Measurements from ENCODE around the gene AIP.

DNA sequence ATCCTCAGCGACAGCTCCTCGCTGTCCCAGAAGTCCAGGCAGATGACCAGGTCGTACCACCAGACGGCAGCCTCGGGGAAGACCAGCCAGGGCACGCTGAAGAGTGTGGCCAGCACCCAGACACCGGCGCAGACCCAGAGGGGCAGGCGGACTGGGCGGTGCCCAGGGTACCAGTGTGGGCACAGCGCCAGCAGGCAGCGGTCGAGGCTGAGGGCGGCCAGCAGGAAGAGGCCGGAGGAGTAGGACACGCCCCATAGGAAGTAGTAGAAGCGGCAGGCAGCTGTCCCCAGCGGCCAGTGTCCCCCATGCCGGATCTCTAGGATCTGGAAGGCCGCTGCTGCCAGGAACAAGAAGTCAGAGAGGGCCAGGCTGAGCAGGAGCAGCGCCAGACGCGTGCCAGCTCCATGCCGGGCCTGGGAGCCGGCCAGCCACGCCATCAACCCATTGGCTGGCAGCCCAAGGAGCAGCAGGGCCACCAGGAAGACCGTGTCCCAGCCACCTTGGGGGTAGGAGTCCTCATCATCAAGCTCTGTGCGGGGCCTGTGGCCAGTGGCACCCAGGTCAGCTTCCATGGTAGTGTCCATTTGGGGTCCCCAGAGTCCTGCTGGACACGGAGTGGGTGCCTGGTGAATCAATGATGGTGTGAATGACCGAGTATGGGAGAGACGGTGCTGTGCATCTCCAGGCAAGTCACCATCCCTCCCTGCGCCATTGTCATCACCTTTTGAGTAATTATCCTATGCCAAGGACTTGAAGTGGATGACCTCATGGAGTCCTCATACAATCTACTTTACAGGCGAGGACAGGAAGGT is 30.5 kb upstream of the AIP start, which contains the start of gene GPR152:
- TF ChIP-seq GTF2F1 (IDR thresholded peaks at IDR 0.05; ENCODE audit: low read depth, low read length) = no peak
- TF ChIP-seq, protein P1, sequence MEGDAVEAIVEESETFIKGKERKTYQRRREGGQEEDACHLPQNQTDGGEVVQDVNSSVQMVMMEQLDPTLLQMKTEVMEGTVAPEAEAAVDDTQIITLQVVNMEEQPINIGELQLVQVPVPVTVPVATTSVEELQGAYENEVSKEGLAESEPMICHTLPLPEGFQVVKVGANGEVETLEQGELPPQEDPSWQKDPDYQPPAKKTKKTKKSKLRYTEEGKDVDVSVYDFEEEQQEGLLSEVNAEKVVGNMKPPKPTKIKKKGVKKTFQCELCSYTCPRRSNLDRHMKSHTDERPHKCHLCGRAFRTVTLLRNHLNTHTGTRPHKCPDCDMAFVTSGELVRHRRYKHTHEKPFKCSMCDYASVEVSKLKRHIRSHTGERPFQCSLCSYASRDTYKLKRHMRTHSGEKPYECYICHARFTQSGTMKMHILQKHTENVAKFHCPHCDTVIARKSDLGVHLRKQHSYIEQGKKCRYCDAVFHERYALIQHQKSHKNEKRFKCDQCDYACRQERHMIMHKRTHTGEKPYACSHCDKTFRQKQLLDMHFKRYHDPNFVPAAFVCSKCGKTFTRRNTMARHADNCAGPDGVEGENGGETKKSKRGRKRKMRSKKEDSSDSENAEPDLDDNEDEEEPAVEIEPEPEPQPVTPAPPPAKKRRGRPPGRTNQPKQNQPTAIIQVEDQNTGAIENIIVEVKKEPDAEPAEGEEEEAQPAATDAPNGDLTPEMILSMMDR (IDR thresholded peaks at IDR 0.05 in 2 of 3, conservative IDR thresholded peaks at IDR 0.05 in 1 of 3; ENCODE audit: insufficient read depth in 2 of 3, low read depth in 1 of 3, low read length in 3 of 3) = no peak
- TF ChIP-seq ZNF134 (CRISPR knock-in tag; conservative IDR thresholded peaks at IDR 0.05) = no peak
- TF ChIP-seq EP300 (IDR thresholded peaks at IDR 0.05; ENCODE audit: low read length) = no peak
- no peak for TF ChIP-seq NR2C2 (CRISPR knock-in tag; IDR thresholded peaks at IDR 0.05)
- TF ChIP-seq NR2C2 (tag; IDR thresholded peaks at IDR 0.05) = no peak
- TF ChIP-seq STAG1 (CRISPR knock-in tag; IDR thresholded peaks at IDR 0.05; ENCODE audit: borderline replicate concordance) = no peak
- TF ChIP-seq TEAD1 (CRISPR knock-in tag; IDR thresholded peaks at IDR 0.05) = no peak
- no peak for TF ChIP-seq HDAC6 (IDR thresholded peaks at IDR 0.05; ENCODE audit: low read depth, low read length)
- TF ChIP-seq POLR2AphosphoS5 (IDR thresholded peaks at IDR 0.05; ENCODE audit: control insufficient read depth, insufficient read depth, low read depth, low read length) = no peak

All from K562 (cell line).